Astrocyte of the spinal cord (primary cell): Measurements from ENCODE around the gene BRD2.
A peak's percentile ranks its signal among the peaks of the same experiment; 100 is the strongest.

Experiments used
- DNase-seq: peaks from one replicate; pipeline ENCODE4 v3.0.0; 2011; ENCODE audit warnings: low read depth, low spot score
- H3K4me3 ChIP-seq: 2 replicates; pipeline ENCODE4 v1.5.1; 2011; ENCODE audit warnings: low read depth, mild to moderate bottlenecking, low read length, moderate library complexity
- CTCF ChIP-seq: IDR thresholded peaks from 2 replicates; pipeline ENCODE4 v1.5.1; 2012; ENCODE audit warnings: low read depth, mild to moderate bottlenecking, low read length, inconsistent platforms
- in situ Hi-C: cut with HindIII; loops from 2 replicates; pipeline ENCODE4 v1.10.0; 2017; ENCODE audit warnings: low sequenced_read_pairs

Gene BRD2

GRCh38 chr6:32982702-32983492 lies 14.5 kb downstream of the BRD2 start:
- in situ Hi-C loops: no loop called here
- no peak for TF ChIP-seq CTCF
- H3K4me3 ChIP-seq: no peak overlapping the region
- DNase-seq: no peak

- no peak for TF ChIP-seq CTCF
- no peak for DNase-seq
- in situ Hi-C loops: no loop called here
- H3K4me3 ChIP-seq: no peak overlapping the region
Observed at GRCh38 chr6:32983493-32983848, 15.1 kb downstream of the BRD2 start.

- no peak for DNase-seq
- no peak for TF ChIP-seq CTCF
- H3K4me3 ChIP-seq: no peak overlapping the region
- in situ Hi-C loops: no loop called here
Observed at GRCh38 chr6:32983964-32984621, 15.7 kb downstream of the BRD2 start.

- TF ChIP-seq CTCF: peak; percentile 83
- DNase-seq: peak; percentile 82
- in situ Hi-C loops: no loop called here
- no peak overlapping the region for H3K4me3 ChIP-seq
Observed at GRCh38 chr6:32984622-32985389, 16.4 kb downstream of the BRD2 start.

GRCh38 chr6:32989368-32989767 lies 21.0 kb downstream of the BRD2 start:
- TF ChIP-seq CTCF: no peak

GRCh38 chr6:32991972-32992371 lies 23.6 kb downstream of the BRD2 start:
- DNase-seq: no peak
- H3K4me3 ChIP-seq: no peak overlapping the region
- in situ Hi-C loops: no loop called here
- TF ChIP-seq CTCF: no peak

More at GRCh38 chr6:32989368-32989767, 21.0 kb downstream of the BRD2 start:
- H3K4me3 ChIP-seq: no peak overlapping the region
- DNase-seq: no peak
- in situ Hi-C loops: no loop called here
